ENCODE data around the gene DTYMK. TPM values are rescaled to one million over a fixed set of nuclear protein-coding genes. Genes with fewer than 3 reads are reported as not detected.
"Not testable (repeated sequence)": the region's sequence is repeated elsewhere in the genome, so short reads cannot be mapped to it uniquely, and the experiment has no call there.

Gene DTYMK
- 10 to 100 TPM; 14.3 to 59.3 (median 19.1) TPM for polyA plus RNA-seq
- long read RNA-seq, donor 1: 0 reads
- long read RNA-seq, donor 2, transcript DTYMK-201 (5 exons, 1,232 nt): major isoform, 5 of 6 reads
- long read RNA-seq, donor 2, partial matches to known transcripts: 0 of 6 reads
- long read RNA-seq, donor 2, other reads (novel, unspliced or antisense): 0 of 6 reads
- long read RNA-seq, donor 3, transcript DTYMK-201 (5 exons, 1,232 nt): major isoform, 7 of 20 reads
- long read RNA-seq, donor 3, partial matches to known transcripts: 9 of 20 reads
- long read RNA-seq, donor 3, other reads (novel, unspliced or antisense): 0 of 20 reads
- long read RNA-seq, donor 4: 0 reads
- long read RNA-seq, donor 5, partial matches to known transcripts: 0 of 4 reads
- long read RNA-seq, donor 5, other reads (novel, unspliced or antisense): 0 of 4 reads
- long read RNA-seq, donor 6, transcript DTYMK-201 (5 exons, 1,232 nt): major isoform, 11 of 18 reads
- long read RNA-seq, donor 6, partial matches to known transcripts: 6 of 18 reads
- long read RNA-seq, donor 6, other reads (novel, unspliced or antisense): 0 of 18 reads
- long read RNA-seq, donor 7: 0 reads
- long read RNA-seq, donor 8: 0 reads
- long read RNA-seq, donor 9, partial matches to known transcripts: 0 of 4 reads
- long read RNA-seq, donor 9, other reads (novel, unspliced or antisense): 0 of 4 reads
- long read RNA-seq, donor 10, transcript DTYMK-201 (5 exons, 1,232 nt): major isoform, 14 of 39 reads
- long read RNA-seq, donor 10, transcript DTYMK-202 (4 exons, 1,089 nt): minor isoform, 6 of 39 reads
- long read RNA-seq, donor 10, partial matches to known transcripts: 15 of 39 reads
- long read RNA-seq, donor 10, other reads (novel, unspliced or antisense): 0 of 39 reads

GRCh38 chr2:241686650-241687425, at the start of gene DTYMK:
Gene DTYMK (minus strand): TSS chr2:241686815. CDS start chr2:241686783, 32 bp downstream.
- Histone ChIP-seq H3K36me3 (ENCODE audit: control insufficient read depth in 3 of 3, insufficient read depth in 2 of 3, low read depth in 1 of 3, low read length in 3 of 3) (peaks cover 0 to 45% (median 0%) of the 10 kb centered on the region in 3 donors), H3K4me3 (ENCODE audit: low read depth in 1 of 3, low read length in 3 of 3) (peak within 1 kb of the TSS; percentile 85 to 94 (median 90)), H3K27me3 (ENCODE audit: control insufficient read depth in 3 of 3, insufficient read depth in 3 of 3, low read length in 3 of 3) (no peaks in the 10 kb centered on the region), H3K4me1 (ENCODE audit: control insufficient read depth in 3 of 3, insufficient read depth in 2 of 3, low read depth in 1 of 3, low read length in 2 of 3) (peaks cover 0 to 3% (median 0%) of the 10 kb centered on the region in 3 donors), H3K9me3 (ENCODE audit: control insufficient read depth in 2 of 2, insufficient read depth in 1 of 2, low read depth in 1 of 2, low read length in 1 of 2) (no peaks in the 10 kb centered on the region), H3K27ac (ENCODE audit: low read depth in 1 of 3, low read length in 2 of 3) (peak within 1 kb of the TSS; percentile 76 to 95 (median 89))
- no peak for FAIRE-seq
- peak; percentile 98 to 99 for DNase-seq
- WGBS, 3 donors: 0% methylated on average over 82 to 102 of the region's 102 CpGs

- Histone ChIP-seq H3K27ac (ENCODE audit: low read depth in 1 of 3, low read length in 2 of 3) (no peak overlapping the region), H3K27me3 (ENCODE audit: control insufficient read depth in 3 of 3, insufficient read depth in 3 of 3, low read length in 3 of 3) (no peaks in the 10 kb centered on the region), H3K4me3 (ENCODE audit: low read depth in 1 of 3, low read length in 3 of 3) (peak overlapping the region in 1 of 3 donors; percentile 82), H3K36me3 (ENCODE audit: control insufficient read depth in 3 of 3, insufficient read depth in 2 of 3, low read depth in 1 of 3, low read length in 3 of 3) (peaks cover 0 to 40% (median 0%) of the 10 kb centered on the region in 3 donors), H3K9me3 (ENCODE audit: control insufficient read depth in 2 of 2, insufficient read depth in 1 of 2, low read depth in 1 of 2, low read length in 1 of 2) (no peaks in the 10 kb centered on the region), H3K4me1 (ENCODE audit: control insufficient read depth in 3 of 3, insufficient read depth in 2 of 3, low read depth in 1 of 3, low read length in 2 of 3) (no peaks in the 10 kb centered on the region)
- DNase-seq (no peak), FAIRE-seq (no peak)
- 64 to 79% (median 71%) methylated on average over 3 of the region's 3 CpGs for whole genome bisulfite sequencing, 3 donors
Observed at GRCh38 chr2:241736111-241736510, 49.5 kb upstream of the DTYMK start.

GRCh38 chr2:241734467-241735208, 48.0 kb upstream of the DTYMK start, which contains the start of gene D2HGDH:
Gene D2HGDH (plus strand): TSS chr2:241734630. CDS start chr2:241735225, 595 bp downstream.
- no peak for FAIRE-seq
- peaks cover 0 to 33% (median 0%) of the 10 kb centered on the region in 3 donors for H3K36me3 ChIP-seq (ENCODE audit: control insufficient read depth in 3 of 3, insufficient read depth in 2 of 3, low read depth in 1 of 3, low read length in 3 of 3)
- H3K4me3 ChIP-seq (ENCODE audit: low read depth in 1 of 3, low read length in 3 of 3): peak within 1 kb of the TSS; percentile 67 to 86 (median 82)
- peak; percentile 90 to 94 for DNase-seq
- H3K27ac ChIP-seq (ENCODE audit: low read depth in 1 of 3, low read length in 2 of 3): peak within 1 kb of the TSS; percentile 72 to 90 (median 84)
- no peaks in the 10 kb centered on the region for H3K27me3 ChIP-seq (ENCODE audit: control insufficient read depth in 3 of 3, insufficient read depth in 3 of 3, low read length in 3 of 3)
- no peaks in the 10 kb centered on the region for H3K4me1 ChIP-seq (ENCODE audit: control insufficient read depth in 3 of 3, insufficient read depth in 2 of 3, low read depth in 1 of 3, low read length in 2 of 3)
- 1% methylated on average over 66 to 98 of the region's 98 CpGs for WGBS, 3 donors
- H3K9me3 ChIP-seq (ENCODE audit: control insufficient read depth in 2 of 2, insufficient read depth in 1 of 2, low read depth in 1 of 2, low read length in 1 of 2): no peaks in the 10 kb centered on the region

- peak overlapping the region in 2 of 3 donors; percentile 32 to 82 for H3K4me3 ChIP-seq (ENCODE audit: low read depth in 1 of 3, low read length in 3 of 3)
- peaks cover 0 to 28% (median 0%) of the 10 kb centered on the region in 3 donors for H3K36me3 ChIP-seq (ENCODE audit: control insufficient read depth in 3 of 3, insufficient read depth in 2 of 3, low read depth in 1 of 3, low read length in 3 of 3)
- H3K9me3 ChIP-seq (ENCODE audit: control insufficient read depth in 2 of 2, insufficient read depth in 1 of 2, low read depth in 1 of 2, low read length in 1 of 2): no peaks in the 10 kb centered on the region
- WGBS, 3 donors: 0 to 2% (median 1%) methylated on average over 6 to 25 of the region's 25 CpGs
- DNase-seq (no peak), FAIRE-seq (no peak)
- H3K27ac ChIP-seq (ENCODE audit: low read depth in 1 of 3, low read length in 2 of 3): peak overlapping the region in 1 of 3 donors; percentile 45
- no peaks in the 10 kb centered on the region for H3K27me3 ChIP-seq (ENCODE audit: control insufficient read depth in 3 of 3, insufficient read depth in 3 of 3, low read length in 3 of 3)
- no peaks in the 10 kb centered on the region for H3K4me1 ChIP-seq (ENCODE audit: control insufficient read depth in 3 of 3, insufficient read depth in 2 of 3, low read depth in 1 of 3, low read length in 2 of 3)
Observed at GRCh38 chr2:241734208-241734466, 47.5 kb upstream of the DTYMK start.

- Histone ChIP-seq H3K27me3 (ENCODE audit: control insufficient read depth in 3 of 3, insufficient read depth in 3 of 3, low read length in 3 of 3) (no peaks in the 10 kb centered on the region), H3K9me3 (ENCODE audit: control insufficient read depth in 2 of 2, insufficient read depth in 1 of 2, low read depth in 1 of 2, low read length in 1 of 2) (no peaks in the 10 kb centered on the region), H3K4me3 (ENCODE audit: low read depth in 1 of 3, low read length in 3 of 3) (peak overlapping the region in 2 of 3 donors; percentile 32 to 82), H3K27ac (ENCODE audit: low read depth in 1 of 3, low read length in 2 of 3) (peak overlapping the region in 1 of 3 donors; percentile 45), H3K4me1 (ENCODE audit: control insufficient read depth in 3 of 3, insufficient read depth in 2 of 3, low read depth in 1 of 3, low read length in 2 of 3) (no peaks in the 10 kb centered on the region), H3K36me3 (ENCODE audit: control insufficient read depth in 3 of 3, insufficient read depth in 2 of 3, low read depth in 1 of 3, low read length in 3 of 3) (peaks cover 0 to 25% (median 0%) of the 10 kb centered on the region in 3 donors)
- DNase-seq (no peak), FAIRE-seq (no peak)
- 79 to 85% (median 81%) methylated on average over 23 of the region's 23 CpGs for WGBS, 3 donors
Observed at GRCh38 chr2:241733391-241734207, 47.0 kb upstream of the DTYMK start.

GRCh38 chr2:241732513-241733186, 46.0 kb upstream of the DTYMK start:
- H3K4me1 ChIP-seq (ENCODE audit: control insufficient read depth in 3 of 3, insufficient read depth in 2 of 3, low read depth in 1 of 3, low read length in 2 of 3); H3K4me3 ChIP-seq (ENCODE audit: low read depth in 1 of 3, low read length in 3 of 3); H3K9me3 ChIP-seq (ENCODE audit: control insufficient read depth in 2 of 2, insufficient read depth in 1 of 2, low read depth in 1 of 2, low read length in 1 of 2); H3K27me3 ChIP-seq (ENCODE audit: control insufficient read depth in 3 of 3, insufficient read depth in 3 of 3, low read length in 3 of 3); H3K27ac ChIP-seq (ENCODE audit: low read depth in 1 of 3, low read length in 2 of 3); FAIRE-seq: not testable (repeated sequence)
- peaks cover 0 to 25% (median 0%) of the 10 kb centered on the region in 3 donors for H3K36me3 ChIP-seq (ENCODE audit: control insufficient read depth in 3 of 3, insufficient read depth in 2 of 3, low read depth in 1 of 3, low read length in 3 of 3)
- 32 to 45% (median 35%) methylated on average over 19 to 25 of the region's 26 CpGs for WGBS, 3 donors
- peak; percentile 12 to 19 for DNase-seq

Measured in small intestine (tissue), 16 donors.